ENCODE data around the gene MMP24.

The MMP24 gene

DNA sequence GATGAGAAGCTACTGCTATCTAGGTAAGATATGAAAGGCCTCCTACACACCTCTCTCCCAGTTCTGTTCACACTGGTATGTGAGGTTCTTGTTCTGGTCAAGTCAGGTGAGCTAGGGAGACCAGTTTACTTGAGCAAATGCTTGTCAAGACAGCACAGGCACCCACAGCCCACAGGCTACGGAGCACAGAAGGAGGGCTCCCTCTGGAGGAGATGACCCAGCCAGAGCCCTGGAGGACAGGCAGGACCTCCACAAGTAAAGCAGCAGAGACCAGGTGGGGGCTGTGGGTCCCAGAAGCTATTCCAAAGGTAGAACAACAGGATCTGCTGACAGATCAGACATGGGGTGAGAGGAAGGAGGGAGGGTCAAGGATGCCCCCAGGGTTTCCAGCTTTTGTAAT, 38.3 kb downstream of the MMP24 start:
- intact Hi-C loops (cut with DNase I; ENCODE audit: low total_unique reads), result no loop called here
- DNase-seq, result no peak
- TF ChIP-seq, protein P1, sequence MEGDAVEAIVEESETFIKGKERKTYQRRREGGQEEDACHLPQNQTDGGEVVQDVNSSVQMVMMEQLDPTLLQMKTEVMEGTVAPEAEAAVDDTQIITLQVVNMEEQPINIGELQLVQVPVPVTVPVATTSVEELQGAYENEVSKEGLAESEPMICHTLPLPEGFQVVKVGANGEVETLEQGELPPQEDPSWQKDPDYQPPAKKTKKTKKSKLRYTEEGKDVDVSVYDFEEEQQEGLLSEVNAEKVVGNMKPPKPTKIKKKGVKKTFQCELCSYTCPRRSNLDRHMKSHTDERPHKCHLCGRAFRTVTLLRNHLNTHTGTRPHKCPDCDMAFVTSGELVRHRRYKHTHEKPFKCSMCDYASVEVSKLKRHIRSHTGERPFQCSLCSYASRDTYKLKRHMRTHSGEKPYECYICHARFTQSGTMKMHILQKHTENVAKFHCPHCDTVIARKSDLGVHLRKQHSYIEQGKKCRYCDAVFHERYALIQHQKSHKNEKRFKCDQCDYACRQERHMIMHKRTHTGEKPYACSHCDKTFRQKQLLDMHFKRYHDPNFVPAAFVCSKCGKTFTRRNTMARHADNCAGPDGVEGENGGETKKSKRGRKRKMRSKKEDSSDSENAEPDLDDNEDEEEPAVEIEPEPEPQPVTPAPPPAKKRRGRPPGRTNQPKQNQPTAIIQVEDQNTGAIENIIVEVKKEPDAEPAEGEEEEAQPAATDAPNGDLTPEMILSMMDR (IDR thresholded peaks at IDR 0.05), result no peak
- no peak overlapping the region for H3K4me3 ChIP-seq
- H3K27ac ChIP-seq, result no peak overlapping the region
- H3K27me3 ChIP-seq, result no peaks in the 10 kb centered on the region
- peaks cover 14 to 49% (median 31%) of the 10 kb centered on the region in 3 donors for H3K36me3 ChIP-seq
- no peaks in the 10 kb centered on the region for H3K9me3 ChIP-seq
- peaks cover 0 to 26% (median 10%) of the 10 kb centered on the region in 4 donors for H3K4me1 ChIP-seq

DNA sequence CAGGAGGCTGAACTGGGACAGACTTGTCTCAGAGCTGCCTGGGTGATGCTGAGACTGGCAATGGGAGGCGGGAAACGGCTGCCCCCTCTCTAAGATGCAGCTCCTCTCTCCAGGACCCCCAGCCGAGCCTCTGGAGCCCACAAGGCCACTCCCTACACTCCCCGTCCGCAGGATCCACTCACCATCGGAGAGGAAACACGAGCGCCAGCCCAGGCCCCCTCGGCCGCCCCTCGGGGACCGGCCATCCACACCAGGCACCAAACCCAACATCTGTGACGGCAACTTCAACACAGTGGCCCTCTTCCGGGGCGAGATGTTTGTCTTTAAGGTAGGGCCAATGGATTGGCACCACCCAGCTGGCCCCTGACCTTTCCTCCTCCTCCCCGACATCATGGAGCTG, 40.6 kb downstream of the MMP24 start:
- intact Hi-C loops (cut with DNase I; ENCODE audit: low total_unique reads), result no loop called here
- no peaks in the 10 kb centered on the region for H3K9me3 ChIP-seq
- TF ChIP-seq, protein P1 (IDR thresholded peaks at IDR 0.05), result no peak
- peaks cover 0 to 22% (median 10%) of the 10 kb centered on the region in 4 donors for H3K4me1 ChIP-seq
- H3K36me3 ChIP-seq, result peaks cover 30 to 66% (median 50%) of the 10 kb centered on the region in 3 donors
- no peaks in the 10 kb centered on the region for H3K27me3 ChIP-seq
- no peak overlapping the region for H3K4me3 ChIP-seq
- DNase-seq, result no peak
- no peak overlapping the region for H3K27ac ChIP-seq

DNA sequence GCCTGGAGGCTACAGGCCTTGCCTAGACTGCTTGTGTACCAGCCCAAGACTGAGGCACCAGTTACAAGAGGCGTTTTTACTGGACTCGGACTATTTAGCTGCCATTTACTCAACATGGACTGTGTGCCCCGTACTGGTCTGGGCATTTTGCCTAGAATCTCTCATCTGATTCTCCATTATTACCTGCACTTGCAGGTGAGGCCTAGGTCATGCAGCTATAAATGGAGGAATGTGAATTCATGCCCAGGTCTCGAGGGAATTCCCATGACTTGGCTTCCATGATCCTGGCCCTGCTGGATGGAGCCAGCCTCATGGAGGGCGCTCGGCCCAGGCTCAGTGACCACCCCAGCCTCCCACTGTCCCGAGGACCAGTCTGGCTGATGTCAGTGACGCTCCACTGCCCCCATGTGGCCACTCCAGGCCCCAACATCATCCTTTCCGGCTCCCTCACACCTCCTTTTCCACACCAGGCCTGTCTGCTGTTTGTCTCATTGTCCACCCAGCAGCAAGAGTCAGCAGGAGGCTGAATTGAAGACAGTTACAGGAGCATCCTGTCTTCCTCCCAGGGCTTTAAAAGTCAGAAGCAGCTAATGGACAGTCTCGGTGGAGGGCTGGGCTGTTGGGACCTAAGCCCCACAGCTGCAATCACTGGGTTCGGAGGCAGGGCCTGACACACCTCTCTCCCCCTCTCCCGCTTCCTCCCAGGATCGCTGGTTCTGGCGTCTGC, 42.7 kb downstream of the MMP24 start:
- H3K27ac ChIP-seq, result no peak overlapping the region
- H3K27me3 ChIP-seq, result no peaks in the 10 kb centered on the region
- H3K36me3 ChIP-seq, result peaks cover 30 to 68% (median 50%) of the 10 kb centered on the region in 3 donors
- intact Hi-C loops (cut with DNase I; ENCODE audit: low total_unique reads), result no loop called here
- TF ChIP-seq, protein P1 (IDR thresholded peaks at IDR 0.05), result peak; percentile 50 to 54
- peaks cover 0 to 8% (median under 1%) of the 10 kb centered on the region in 4 donors for H3K4me1 ChIP-seq
- no peak overlapping the region for H3K4me3 ChIP-seq
- H3K9me3 ChIP-seq, result no peaks in the 10 kb centered on the region
- peak in 1 of 2 donors; percentile 44 for DNase-seq

DNA sequence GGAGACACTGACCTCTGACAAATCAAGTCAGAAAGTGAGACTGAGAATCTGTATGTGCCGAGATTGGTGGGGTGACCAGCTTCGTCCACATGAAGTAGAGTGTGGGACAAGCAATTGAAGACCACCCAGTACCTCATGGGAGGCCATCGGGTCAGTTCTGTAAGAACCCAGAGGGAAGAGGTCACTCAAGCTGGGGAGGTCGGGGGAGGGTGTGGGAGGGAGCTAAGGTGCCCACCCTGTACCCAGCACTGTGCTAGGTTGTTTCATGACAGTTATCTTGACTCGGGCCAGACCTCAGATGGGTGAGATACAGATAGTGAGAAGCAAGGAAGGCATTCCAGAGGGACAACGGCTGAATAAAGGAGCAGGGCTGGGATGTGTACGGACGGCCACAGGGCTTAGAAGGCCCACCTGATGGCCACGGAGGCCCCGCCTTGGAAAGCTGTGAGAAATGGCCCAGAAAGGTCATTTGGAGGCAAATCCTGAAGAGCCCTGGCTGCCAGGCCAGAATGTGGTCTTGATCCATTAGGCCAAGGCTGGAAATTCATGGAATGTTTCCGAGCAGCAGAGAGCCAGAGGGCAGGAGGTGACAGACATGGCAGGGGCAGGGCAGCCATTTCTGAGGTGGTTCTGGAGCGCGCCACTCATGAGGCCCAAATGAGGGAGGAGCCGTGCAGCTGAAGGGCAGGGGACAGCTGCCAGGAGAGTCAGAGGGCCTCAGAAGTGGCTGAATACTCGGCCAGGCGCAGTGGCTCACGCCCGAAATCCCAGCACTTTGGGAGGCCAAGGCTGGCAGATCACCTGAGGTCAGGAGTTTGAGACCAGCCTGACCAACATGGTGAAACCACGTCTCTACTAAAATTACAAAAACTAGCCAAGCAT, 43.8 kb downstream of the MMP24 start:
- Histone ChIP-seq H3K4me1 (peaks cover 0 to 8% (median under 1%) of the 10 kb centered on the region in 4 donors), H3K4me3 (no peak overlapping the region), H3K9me3 (no peaks in the 10 kb centered on the region), H3K36me3 (peaks cover 24 to 72% (median 44%) of the 10 kb centered on the region in 3 donors), H3K27me3 (no peaks in the 10 kb centered on the region), H3K27ac (no peak overlapping the region)
- DNase-seq, result no peak
- TF ChIP-seq, protein P1 (IDR thresholded peaks at IDR 0.05), result no peak
- intact Hi-C loops (cut with DNase I; ENCODE audit: low total_unique reads), result loop anchor here (10.0 kb wide), 2 partner anchors 125 to 445 kb away; partner anchors contain the start of genes EDEM2 and NCOA6

DNA sequence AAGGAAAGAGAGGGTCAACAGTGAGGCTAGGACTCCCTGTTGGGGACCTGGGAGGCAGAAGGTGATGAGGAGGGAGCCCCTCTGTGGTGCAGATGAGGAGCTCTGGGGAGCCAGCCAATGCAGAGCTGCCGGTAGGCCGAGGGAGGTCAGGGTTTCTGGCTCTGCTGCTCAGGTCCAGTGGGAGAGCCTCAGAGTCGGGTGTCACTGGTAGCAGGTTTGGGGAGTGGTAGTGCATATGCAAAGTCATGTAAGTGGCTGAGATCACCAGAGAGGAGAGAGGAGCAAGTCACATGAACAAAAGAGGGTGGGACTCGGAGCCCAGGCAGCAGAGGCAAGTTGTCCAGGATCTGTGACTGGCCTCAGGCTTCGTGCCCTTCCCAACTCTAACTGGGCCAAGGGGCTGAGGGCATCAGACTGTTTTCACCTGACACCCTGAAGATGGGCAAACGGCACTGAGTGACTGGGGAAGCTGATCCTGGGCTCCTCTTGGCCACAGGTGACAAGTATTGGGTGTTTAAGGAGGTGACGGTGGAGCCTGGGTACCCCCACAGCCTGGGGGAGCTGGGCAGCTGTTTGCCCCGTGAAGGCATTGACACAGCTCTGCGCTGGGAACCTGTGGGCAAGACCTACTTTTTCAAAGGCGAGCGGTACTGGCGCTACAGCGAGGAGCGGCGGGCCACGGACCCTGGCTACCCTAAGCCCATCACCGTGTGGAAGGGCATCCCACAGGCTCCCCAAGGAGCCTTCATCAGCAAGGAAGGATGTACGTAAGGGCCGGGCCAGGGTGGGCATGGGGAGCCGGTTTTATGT, 44.8 kb downstream of the MMP24 start:
- Histone ChIP-seq H3K4me3 (no peak overlapping the region), H3K27me3 (no peaks in the 10 kb centered on the region), H3K9me3 (no peaks in the 10 kb centered on the region), H3K4me1 (peaks cover 0 to 19% (median 6%) of the 10 kb centered on the region in 4 donors), H3K27ac (no peak overlapping the region), H3K36me3 (peaks cover 20 to 80% (median 42%) of the 10 kb centered on the region in 3 donors)
- no peak for DNase-seq
- intact Hi-C loops (cut with DNase I; ENCODE audit: low total_unique reads), result loop anchor here (10.0 kb wide), 2 partner anchors 126 to 446 kb away; partner anchors contain the start of genes EDEM2 and NCOA6
- TF ChIP-seq, protein P1 (IDR thresholded peaks at IDR 0.05), result no peak

Data from tibial artery (tissue), 4 donors.